DMS153 (cell line): Measurements from ENCODE around the gene CLDN12.

Source experiments
- DNase-seq: peaks from one replicate; lab custom pipeline; 2025; lab: John Stamatoyannopoulos, UW

Gene CLDN12

DNA sequence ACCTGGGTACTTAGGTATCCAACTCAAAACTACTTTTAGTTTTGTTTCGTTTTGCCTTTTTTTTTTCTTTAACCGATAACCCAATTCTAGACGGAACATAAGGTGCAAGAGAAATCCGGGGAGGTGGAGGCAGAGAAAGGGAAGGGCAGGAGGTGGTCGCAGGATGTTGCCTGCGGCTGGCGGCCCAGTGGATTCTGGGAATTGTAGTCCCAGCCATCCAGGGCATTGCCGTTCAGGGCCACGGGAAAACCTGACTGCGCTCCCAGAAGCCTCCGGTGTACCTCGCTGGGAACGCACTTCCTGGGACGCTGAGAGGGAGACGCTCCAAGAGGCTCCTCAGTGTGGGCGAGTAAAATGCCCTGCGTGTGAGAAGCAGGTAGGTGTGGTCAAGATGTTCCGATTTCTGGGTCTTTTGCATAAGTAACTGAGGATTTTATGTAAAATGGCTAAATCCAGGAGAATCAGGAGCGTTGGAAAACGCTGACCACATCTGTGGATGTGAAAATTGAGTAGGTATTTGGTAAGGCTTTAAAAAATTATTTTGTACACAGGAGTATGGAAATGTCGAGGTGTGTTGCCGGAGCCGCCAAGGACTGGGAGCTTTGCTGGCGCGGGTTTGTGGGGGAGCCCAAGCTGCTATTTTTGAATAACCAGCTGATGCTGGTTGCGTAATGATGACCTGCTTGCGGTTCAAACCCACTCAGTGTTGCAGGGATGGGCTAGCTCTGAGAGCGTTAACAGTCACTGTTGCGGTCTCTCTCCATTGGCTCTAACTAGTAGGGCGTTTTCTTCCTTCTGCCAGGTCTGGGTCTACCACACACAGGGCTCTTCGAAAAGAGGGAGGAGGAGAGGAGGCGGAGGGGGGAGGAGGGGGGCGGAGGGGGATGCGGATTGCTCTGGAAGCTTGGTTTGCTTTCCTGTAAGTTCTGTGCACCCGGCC is at the start of gene CLDN12:
Gene CLDN12 (plus strand): TSS at position 288 of the 940 bp plus-strand sequence. CDS start 9,216 bp downstream, outside the sequence.
- peak; percentile 91 for DNase-seq

DNA sequence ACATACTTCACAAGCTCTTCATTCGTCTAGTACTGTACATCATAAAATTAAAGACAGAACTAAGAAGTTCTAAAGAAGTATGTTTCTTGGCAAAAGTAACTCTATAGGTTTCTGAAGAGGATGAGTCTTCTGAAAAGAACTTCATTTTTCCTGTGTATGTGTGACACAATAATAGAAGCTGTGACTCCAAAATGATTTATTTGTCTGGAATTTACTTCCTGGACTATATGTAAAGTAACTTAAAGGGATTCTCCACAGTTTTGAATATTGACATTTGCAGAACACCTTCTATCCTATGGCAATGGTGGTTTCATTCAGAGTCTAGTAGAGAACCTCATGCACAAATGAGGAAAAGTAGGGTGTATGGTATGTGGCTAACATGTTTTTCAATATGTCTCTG is 19.8 kb upstream of the CLDN12 start:
- DNase-seq = no peak

DNA sequence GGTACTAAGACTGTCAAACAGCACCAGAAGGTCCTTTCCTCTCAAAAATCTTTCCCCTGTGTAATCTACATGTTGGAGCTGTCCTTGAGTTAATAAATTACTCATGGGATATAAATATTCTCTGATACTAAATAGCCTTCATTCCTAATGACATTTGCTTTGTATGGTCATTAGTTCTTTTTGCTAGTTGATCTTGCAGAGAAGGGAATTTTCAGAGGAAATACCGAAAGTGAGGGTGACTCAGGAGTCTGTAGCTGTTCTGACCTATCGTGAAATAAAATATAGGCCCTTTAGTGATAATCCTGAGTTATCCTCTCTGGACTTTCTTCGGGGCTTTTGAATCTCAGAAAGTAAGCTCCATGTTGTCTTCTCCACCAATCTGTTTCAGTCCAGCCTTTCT is 19.4 kb upstream of the CLDN12 start:
- DNase-seq = no peak

DNA sequence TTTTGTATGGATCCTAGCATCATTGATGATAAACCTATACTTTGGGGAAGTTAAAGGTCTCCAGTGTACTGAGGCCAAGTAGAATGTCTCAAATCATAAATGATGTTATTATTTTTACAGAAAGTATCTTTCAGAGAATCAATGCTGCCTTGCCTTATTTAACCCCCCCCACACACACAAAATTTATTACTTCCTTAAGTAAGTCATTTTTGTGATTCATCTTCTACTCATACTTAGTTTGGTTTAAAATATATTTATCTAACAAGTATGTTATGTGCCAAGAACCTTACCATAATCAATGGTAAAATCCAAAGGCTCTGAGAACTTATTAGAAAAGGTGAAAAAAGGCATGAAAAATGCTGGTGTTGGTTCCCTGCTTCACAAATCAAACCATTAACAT is 18.8 kb upstream of the CLDN12 start:
- no peak for DNase-seq

DNA sequence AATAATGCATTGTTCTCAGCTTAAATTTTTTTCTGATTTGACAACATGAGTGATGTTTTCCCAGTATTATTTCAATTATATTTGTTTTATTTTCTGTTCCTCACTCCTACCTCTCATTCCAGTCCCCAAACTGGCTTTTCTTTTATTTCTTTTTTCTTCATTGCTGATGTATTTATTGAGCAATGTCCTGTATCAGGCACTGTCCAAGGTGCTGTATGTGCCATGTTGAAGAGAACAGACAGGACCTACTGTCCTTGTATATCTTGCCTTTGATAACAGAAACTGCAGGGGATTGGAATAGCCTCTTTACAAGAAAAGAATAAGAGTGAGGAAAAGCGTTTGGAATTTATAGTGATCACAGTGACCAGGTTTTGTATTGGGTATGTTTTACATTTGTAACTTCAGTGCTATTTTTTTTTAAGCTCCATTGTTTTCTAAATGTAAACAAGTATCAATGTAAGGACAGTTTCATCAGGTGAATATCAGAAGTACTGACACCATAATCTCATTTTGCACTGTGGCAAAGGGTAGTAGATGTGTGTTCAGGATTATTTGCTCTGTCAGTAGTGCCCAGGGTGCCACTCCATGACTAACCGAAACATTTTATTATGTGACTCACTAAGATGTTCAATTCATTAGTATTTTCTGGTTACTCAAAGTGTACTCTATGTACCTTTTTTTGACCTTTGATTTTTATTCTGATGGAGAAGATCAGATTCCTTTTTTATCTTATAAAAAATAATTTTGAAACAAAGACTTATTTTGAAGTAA is 15.6 kb upstream of the CLDN12 start:
- no peak for DNase-seq

DNA sequence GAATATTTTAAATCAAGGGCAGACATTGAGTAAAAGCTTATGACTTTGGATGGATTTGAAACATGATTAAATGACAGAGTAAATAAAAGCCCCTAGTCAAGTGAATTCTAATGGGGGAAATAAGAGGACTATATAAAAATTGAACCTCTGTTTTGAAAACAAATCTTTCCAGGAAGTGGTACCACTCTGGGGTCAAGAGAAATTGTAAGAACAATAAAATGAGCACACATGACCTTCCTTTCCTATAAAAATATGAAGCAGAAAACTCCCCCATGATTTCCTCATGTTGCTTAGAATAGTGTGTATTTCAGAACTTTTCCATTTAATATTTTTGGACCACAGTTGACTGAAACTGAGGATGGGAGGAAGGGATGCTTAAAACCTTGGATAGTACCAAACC is 12.3 kb upstream of the CLDN12 start:
- DNase-seq = no peak

DNA sequence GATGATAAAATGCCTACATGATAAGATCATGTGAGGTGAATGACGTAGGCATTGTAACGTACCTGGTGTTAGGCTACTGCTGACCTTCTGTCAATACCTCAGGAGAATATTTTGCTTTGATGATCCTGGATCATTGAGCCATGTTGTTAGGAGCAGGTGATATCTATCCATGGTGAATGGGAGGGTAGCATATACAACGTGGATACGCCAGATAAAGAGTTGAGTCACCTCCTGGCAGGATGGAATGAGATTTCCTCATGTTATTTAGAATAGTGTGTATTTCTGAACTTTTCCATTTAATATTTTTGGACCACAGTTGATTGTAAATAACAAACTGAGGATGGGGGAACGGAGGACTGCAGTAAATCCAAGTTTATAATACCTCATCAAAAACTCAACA is 11.8 kb upstream of the CLDN12 start:
- no peak for DNase-seq

DNA sequence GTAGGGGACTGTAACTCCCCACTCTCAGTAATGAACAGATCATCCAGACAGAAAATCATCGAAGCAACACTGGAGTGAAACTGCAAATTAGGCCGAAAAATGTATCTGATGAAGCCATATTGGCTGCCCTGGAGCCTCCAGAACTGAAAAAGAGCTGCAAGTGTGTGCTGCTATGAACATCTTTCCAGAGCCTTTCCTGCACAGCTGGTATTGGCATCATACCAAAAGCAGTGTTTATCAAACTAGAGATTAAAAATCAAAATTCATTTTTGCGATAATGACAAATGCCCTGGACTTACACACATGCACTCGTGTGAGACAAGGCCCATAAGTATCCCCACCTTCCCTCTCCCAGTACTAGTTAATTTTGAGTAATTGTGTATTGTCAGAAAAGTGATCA is 6.8 kb upstream of the CLDN12 start:
- DNase-seq = no peak

DNA sequence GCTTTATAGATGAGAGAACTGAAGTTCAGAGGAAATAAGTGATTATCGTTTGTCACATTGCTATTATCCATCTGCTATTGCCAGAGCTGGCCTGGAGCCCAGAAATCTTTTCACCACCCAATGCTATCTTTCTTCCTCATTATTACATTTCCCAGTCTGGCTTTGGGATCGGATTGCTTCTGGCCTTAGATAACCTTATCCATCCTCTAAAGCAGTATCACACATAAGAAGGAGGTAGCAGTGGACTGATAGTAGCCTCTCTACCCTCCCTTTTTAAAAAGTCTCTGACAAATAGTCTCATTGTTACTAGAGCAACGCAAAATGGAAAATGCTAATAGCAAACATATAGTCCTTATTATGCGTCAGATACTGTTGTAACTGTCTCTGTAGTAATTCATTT is 1.3 kb upstream of the CLDN12 start:
- peak; percentile 89 for DNase-seq

DNA sequence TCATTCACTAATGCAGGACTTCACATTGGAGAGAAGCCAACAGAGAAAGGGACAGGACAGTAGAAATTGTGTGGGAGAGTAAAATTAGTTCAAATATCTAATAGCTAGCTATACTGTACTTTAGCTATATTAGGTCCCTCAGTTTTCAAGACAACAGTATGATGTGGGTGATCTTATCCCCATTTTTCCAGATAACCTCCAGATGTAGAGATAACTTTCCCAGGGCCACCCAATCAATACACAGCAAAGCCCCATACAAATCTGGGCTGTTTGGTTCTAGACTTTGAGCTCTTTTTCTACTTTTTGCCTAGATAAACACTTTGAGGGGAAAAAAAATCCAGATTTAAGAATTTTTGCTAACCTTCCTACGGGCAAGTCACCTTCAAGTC is 482 bp upstream of the CLDN12 start:
- DNase-seq = no peak

DNA sequence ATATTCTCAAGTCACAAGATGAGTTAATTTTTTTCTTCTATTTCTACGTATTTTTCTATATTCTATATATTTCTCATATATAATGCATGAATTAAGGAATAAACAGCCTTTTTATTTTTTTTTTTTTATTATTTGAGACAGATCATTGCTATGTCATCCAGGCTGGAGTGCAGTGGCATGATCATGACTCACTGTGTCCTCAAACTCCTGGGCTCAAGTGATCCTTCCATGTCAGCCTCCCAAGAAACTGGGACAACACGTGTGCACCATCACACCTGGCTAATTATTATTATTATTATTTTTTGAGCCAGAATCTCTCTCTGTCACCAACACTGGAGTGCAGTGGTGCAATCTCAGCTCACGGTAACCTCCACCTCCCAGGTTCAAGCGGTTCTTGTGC is 1.5 kb downstream of the CLDN12 start:
- no peak for DNase-seq

DNA sequence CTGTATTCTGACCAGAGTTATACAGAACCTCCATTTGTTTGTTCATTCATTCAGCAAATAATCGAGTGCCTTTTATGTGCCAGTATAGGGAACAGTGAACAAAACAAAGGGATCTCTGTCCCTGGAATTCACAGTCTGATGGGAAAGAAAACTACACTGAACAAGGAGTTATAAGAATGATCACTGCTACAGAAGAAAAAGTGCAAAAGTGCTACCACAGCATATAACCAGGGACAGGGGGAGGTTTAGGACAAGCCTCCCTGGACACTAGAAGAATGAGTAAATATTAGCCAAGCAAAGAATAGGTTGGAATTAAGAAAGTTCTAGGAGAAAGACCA is 4.2 kb downstream of the CLDN12 start:
- DNase-seq = no peak

DNA sequence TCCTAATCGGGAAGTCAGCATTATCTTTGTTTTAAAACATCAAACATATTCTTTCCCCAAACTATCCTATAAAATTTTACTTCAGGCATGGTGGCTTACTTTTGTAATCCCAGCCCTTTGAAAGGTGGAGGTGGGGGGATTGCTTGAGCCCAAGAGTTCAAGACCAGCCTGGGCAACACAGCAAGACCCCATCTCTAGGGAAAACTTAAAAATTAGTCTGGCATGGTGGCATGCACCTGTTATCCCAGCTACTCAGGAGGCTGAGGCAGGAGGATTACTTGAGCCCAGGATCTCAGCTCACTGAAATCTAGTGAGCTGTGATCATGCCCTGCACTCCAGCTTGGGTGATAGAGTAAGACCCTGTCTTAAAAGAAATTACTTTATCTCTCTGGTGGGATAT is 4.9 kb downstream of the CLDN12 start:
- no peak for DNase-seq

DNA sequence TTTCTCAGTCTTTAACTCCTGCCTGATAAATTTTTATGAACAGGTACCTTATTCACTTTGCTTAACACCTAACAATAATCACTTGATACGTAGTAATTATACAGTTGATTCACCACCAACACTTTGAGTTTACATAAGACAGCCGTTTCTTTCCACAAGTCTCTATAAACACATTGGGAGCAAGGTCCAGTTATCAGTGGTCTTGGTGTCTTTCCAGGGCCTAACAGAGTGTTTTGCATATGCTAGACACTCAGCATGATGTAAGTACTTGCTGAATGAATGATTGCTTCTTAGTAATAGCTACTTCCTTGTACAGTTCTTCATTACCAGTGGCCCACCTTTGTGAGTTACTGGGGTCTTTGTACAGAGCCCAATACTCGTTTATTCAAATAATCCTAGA is 6.4 kb downstream of the CLDN12 start:
- no peak for DNase-seq

DNA sequence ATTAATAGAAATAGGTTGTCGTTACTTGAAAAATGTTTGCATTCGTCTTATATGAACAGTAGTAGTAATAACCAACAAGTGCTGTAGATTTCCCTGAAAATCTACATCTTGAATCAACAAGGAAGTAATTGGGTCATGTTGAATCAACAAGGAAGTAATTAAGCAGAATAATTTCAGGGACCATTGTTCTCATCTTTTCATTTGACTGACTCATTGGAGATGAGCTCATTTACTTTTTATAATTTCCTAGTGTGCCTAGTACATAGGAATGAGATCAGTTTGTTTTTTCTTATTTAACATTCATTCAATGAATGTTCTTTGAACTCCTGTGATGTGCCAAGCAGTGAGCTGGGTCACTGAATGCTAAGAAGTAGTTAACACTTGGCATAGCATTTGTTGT is 8.2 kb downstream of the CLDN12 start:
- peak; percentile 94 for DNase-seq

DNA sequence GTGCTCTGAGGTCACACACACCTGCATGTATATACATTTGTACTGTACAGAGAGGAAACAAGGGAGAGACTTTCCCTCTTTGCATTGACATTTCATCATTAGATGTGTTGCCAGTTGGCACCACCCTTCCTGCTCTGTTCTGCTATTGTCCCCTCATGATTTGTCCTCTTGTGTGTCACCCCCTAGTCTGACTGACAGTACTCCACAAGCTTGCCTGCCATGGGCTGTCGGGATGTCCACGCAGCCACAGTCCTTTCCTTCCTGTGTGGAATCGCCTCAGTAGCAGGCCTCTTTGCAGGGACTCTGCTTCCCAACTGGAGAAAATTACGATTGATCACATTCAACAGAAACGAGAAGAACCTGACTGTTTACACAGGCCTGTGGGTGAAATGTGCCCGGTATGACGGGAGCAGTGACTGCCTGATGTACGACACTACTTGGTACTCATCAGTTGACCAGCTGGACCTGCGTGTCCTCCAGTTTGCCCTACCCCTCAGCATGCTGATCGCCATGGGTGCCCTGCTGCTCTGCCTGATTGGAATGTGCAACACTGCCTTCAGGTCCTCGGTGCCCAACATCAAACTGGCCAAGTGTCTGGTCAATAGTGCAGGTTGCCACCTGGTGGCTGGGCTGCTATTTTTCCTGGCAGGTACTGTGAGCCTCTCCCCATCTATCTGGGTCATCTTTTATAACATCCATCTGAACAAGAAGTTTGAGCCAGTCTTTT is 9.4 kb downstream of the CLDN12 start:
- peak; percentile 26 for DNase-seq

DNA sequence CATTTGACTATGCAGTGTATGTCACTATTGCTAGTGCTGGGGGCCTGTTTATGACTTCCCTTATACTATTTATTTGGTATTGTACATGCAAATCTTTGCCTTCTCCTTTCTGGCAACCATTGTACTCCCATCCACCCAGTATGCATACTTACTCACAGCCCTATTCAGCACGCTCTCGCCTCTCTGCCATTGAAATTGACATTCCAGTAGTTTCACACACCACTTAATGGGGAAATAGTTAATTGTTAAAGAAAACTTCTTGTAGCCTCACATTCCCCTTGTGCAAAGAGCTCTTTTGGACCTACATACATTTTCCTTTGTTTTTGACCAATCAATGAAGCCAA is 9.9 kb downstream of the CLDN12 start:
- DNase-seq = no peak

DNA sequence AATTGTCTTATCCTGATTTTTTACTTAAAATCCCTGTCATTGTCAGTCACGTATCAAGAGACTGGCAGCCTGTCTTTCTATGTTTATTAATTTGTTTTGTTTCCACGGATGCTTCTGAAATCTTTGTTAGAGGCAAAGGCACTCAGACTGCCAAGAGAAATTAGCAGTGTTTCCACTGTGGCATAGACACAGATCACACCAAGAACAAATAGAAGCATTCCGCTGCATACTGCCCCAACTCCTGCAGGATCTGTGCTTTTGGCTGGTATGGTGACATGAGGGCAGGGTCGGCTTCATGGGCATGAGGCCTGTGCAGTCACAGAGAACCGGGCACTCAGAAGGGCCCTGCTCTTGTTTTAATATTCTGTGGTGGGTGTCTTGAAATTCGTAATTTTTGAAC is 18.4 kb downstream of the CLDN12 start:
- no peak for DNase-seq

DNA sequence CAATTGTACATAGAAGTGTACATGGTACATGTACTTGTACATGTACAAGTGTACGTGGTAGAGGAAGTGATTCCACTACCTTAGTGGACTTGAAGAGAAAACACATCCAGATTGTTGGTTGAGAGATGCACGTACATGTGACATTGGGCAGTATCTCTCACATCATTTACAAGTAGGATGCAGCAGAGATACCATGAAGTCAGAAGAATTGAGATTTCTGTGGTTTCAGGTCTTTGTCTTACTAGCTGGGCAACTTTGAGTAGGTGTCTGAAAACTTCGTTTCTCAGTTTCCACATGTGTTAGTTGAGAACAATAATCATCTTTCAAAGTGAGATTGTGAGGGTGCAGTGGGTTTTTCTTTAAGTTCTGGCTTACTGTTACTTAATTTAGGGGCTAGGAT is 21.5 kb downstream of the CLDN12 start:
- no peak for DNase-seq

DNA sequence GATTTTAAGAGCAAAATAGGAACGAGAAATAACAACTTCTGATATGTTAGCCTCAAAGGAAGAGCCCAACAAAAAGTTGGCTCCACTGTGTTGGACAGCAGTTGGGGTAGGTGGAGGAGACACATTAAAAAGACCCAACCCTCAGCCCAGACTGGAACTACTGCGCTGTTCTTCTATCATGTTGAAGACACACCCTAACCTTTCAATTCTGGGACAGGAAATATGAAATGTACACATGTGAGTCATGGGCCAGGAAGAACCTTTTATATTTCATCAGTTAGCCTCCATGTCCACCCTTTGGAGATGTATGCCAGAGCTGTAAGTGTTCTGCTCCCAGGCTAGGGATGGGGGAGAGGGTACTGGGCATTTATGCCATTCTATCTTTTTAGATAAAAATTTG is 22.1 kb downstream of the CLDN12 start:
- DNase-seq = peak; percentile 16

DNA sequence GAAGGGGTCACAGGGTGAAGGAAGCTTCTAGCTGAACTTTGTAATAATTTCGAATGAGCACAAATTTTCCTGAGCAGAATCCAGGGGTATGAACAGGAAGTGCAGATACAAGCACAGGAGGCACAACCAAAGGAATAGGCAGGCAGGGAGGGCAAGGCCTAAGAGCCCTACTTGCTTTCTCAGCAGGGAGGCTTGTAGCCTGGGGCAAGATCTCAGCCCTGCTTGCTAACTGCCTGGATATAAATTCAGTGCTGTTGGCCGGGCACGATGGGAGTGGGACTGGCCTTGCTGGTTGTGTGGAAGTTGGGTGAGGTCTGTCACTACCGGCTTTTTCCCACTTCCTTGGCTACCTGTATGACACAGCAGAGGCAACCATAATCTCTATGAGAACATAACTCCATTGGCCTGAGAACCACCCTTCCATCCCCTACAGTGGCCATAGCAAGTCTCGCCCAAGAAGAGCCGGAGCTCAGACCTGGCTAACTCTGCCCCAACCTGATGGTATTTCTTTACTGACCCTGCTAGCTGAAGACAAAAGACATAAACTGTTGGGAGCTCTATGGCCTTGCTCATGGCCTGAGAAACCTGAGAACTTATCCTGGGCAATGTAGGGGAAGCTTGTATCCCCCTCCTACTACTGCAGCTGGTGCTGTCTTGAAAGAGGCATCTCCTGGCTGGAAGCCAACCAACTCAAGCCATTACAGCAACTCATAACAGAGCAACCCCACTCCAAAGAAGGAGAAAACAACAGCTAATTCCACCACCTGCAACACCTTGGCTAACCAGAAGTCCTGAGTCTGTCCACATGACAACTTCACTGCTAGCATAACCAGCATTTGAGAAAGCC is 27.6 kb downstream of the CLDN12 start:
- no peak for DNase-seq

DNA sequence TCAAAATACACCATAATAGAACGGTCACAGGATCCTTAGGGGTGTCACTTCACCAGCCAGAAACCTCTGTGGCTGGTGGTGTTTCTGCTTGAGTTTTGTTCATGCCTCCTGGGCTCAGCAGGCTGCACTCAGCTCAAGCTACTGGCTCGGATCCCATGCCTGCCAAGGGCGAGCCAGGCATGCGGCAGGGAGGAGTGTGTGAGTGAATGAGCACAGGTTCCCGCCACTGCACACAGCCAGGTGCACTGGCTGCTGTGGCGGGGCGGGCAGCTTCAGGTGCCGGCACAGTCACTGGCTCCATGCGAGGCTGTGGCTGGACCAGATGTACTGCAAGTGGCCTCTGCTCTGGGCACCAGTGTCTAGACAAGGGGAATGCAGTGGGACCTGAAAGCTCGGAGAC is 29.5 kb downstream of the CLDN12 start:
- DNase-seq = no peak
